CD4-positive, alpha-beta T cell treated with Interleukin-1 beta for 1 hour (primary cell): ENCODE results near the gene PRKCQ.
"Not testable (repeated sequence)": the region's sequence is repeated elsewhere in the genome, so short reads cannot be mapped to it uniquely, and the experiment has no call there.

Experiments used
- DNase-seq, 2 donors: peaks; one replicate each; pipeline ENCODE4 v3.0.0-alpha.2; 2020 to 2022

PRKCQ gene

GRCh38 chr10:6593241-6593671, 13.2 kb upstream of the PRKCQ start:
- DNase-seq = peak in 1 of 2 donors; percentile 36

DNA sequence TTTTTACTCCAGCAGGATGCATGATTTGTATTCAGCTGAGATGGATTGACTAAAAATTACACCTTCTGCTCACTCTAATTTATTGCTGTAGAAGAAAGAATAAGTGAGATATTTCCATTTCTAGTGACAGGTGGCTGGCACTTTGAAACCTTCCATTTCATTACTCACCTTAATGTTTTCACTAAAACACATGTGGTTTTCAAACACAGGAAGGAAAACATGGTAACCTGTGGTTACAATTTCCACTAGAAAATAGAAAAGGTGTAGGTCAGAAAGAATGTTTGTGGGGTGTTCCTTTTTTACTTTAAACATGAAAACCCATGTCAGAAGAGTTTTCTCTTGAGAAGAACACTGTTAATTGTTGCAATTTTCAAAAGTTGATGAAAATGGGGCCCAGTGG, 12.0 kb upstream of the PRKCQ start:
- peak in 1 of 2 donors; percentile 61 for DNase-seq

GRCh38 chr10:6591668-6592067, 11.6 kb upstream of the PRKCQ start:
- DNase-seq = no peak

GRCh38 chr10:6590100-6590499, 10.0 kb upstream of the PRKCQ start:
- no peak for DNase-seq

DNA sequence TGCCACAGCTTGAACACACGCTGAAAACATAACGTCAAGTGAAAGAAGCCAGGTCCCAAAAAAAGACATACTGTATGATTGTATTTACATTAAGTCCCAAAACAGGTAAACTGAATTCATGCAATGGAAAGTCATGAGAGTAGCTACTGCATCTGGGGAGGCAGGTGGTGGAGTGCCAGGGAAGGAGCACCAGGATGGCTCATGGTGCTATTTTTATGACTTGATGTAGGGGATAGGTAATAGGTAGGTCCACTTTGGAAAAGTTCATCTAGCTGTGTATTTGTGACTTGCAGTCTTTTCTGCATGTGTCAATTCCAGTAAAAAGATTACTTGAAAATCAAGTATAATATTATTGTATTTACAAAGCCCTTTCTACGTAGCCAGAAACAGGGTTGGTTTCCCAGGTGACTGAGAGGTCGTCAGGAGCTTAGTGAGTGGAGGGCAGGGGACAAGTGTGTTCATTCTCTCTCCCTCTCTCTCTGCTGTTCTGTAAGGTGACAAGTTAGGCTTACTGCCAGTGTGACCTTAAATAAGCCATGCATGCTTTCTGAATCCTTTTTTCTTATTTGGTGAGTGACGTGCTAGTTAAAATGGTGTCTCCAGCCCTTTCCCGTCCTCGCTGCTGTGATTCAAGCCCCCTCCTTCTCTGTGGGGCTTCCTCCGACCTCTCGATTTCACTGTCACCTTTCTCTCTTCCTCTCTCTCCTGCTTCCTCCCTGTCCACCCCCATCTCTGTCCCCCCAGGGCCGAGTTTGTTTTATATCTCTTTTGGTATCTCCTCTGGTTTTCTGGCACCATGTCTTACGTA, 9.4 kb upstream of the PRKCQ start:
- no peak for DNase-seq

DNA sequence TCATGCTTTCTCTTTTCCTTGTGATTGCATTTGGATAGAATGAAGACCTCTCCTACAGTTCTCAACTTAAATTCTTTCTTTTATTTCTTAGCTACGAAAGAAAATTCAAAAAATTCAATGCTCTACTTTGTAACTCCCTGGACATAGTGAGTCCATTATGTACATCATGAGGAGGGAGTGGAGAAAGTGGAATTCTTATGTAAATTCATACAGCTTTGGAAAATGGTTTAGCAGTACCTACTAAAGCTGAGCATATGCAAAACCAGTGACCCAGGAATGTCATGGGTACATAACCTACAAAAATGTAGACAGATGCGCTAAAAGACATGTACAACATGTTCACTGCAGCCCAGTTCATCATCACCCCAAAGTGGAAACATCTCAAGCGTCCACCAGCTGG, 8.8 kb upstream of the PRKCQ start:
- no peak for DNase-seq

DNA sequence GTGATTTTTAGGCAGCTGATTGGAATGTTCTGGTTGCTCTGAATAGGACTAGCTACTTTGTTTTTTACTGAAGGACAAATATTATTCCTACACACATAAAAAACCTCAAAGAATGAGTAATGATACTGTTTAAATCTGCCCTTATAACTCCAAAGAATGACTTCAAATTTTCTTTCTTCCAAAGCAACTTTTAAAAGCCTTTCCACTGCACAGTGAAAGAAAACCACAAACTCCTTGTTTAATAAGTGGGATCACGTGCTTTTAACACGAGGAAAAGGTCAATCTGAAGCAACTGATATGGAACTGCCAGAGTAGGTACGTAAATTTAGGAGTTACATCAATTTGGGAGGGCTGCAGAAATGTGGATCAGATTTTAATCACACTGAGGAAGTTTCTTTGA, 8.0 kb upstream of the PRKCQ start:
- DNase-seq = no peak

GRCh38 chr10:6586501-6586900, 6.4 kb upstream of the PRKCQ start:
- DNase-seq = peak in 1 of 2 donors; percentile 19

- peak; percentile 78 to 79 for DNase-seq
These were observed 3.4 kb upstream of the PRKCQ start for GRCh38 chr10:6583447-6583846.

- DNase-seq = not testable (repeated sequence)
These were observed 2.8 kb upstream of the PRKCQ start for GRCh38 chr10:6582913-6583312.

- DNase-seq = no peak
These were observed 2.2 kb upstream of the PRKCQ start for GRCh38 chr10:6582298-6582697.

DNA sequence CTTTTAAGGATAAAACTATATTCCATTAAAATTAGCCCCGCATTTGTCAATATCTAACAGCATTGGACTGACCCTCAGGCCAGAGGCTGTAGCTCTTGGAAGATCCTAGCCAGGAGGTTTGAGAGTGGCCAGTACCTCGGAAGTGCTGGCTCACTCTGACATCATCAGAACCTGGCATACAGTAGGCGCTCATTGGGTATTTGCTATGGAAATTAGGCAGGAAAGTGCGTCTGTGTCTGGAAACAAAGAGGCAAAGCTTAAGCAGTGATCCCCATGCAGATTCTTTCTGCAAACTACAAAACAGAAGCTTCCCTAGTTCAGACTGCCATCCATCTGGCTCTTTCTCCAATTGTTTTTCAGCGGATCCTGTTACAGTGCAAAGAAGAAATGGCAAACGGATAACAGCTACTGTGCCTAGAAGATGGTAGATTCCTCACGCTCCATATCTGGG, 1.7 kb upstream of the PRKCQ start:
- no peak for DNase-seq

GRCh38 chr10:6581223-6581622, 1.1 kb upstream of the PRKCQ start:
- not testable (repeated sequence) for DNase-seq

GRCh38 chr10:6580279-6581029, 378 bp upstream of the PRKCQ start:
- peak; percentile 81 to 84 for DNase-seq

GRCh38 chr10:6579183-6579903, 733 bp downstream of the PRKCQ start:
- DNase-seq = no peak

DNA sequence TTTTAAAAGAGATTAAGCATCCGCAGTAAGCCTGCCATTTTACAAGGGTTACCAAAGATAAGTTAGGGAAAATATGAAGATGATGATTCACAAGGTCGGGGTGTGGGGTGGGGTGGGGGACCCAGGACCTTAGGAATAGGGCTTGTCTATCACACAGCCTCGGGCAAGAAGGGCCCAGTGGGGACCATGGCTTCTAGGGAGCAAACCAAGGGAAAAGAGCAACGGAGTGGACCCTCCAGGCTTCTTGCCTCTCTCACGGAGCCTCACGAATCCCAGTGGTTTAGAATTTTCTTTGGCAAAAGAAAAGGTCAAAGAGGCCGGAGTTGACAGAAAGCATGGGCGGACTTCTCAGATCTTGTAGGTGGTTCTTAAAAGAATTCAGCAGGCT, 1.3 kb downstream of the PRKCQ start:
- DNase-seq = no peak

DNA sequence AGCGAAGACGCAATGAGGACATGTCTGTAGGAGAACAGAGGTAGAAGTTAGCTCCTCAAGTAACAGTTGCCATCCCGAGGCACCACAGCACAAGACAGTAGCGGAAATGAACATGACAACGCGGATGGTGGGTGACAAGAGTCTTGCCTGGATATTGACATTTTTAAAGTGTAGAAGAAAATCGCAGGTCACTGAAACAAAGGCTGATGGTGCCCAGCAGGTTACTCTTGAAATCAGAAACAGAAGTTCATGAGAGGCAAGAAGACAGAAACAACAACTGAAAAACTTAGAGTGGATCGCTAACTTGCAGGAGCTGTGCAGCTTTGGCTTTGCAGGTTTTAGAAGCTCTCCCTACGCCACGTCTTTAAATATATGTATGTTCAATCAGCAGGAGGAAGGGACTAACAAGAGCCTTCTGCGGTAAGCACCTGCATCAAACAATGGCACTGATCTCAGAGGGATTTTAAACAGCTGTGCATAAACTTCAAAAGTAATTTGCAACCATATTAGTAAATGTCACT, 1.8 kb downstream of the PRKCQ start:
- peak; percentile 11 to 37 for DNase-seq

GRCh38 chr10:6576326-6576725, 3.8 kb downstream of the PRKCQ start:
- DNase-seq = peak in 1 of 2 donors; percentile 41

DNA sequence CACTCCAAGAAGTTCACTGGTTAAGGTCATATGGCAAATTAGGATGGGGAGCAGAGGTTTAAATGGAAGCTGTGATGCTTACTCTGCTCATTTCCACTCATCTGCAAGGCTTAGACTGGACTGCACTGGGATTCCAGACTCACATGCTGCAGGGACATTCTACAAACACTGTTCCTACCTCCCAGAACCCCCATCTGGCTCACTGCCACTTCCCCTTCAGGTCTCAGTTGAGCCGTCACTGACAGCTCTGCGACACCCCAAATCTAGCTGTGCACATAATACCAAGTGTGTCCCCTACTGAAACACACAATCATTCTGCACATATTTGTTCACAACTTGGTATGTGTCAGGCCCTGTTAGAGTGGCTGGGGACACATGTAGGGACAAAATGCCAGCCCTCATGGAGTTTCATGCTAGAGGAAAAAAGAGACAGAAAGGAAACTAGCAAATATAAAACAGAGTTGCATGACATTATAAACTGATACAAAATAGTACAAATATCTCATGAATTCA, 5.4 kb downstream of the PRKCQ start:
- DNase-seq = no peak

- no peak for DNase-seq
These were observed 9.2 kb downstream of the PRKCQ start for GRCh38 chr10:6570893-6571292.

DNA sequence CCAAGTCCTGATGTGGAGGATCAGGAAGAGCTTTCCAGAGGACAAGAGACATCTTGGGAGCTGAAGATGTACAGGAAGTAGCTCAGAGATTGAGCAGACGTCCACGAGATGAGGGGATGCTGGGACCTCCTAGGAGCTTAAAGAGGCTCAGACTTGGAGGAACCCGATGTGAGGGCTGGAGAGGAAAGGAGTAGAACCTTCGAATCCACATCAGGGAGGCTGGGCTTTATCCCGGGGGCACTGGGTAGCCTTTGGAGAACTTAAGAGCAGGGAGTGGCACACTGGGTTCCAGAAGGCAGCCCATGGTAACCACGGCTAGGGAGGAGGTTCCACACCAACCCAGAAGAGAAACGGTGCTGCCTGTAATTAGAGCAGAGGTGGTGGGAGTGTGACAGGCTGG, 10.8 kb downstream of the PRKCQ start:
- no peak for DNase-seq

DNA sequence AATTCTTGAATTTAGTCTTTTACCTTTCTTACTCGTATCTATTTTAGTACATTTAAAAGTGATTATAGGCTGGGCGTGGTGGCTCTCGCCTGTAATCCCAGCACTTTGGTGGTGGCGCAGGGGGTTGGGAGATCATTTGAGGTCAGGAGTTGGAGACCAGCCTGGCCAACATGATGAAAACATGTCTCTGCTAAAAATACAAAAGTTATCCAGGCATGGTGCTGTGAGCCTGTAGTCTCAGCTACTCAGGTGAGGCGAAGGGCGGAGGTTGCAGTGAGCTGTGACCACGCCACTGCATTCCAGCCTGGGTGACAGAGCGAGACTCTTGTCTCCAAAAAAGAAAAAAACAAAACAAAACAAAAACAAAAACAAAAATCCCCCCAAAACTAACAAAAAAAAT, 12.2 kb downstream of the PRKCQ start:
- DNase-seq = no peak

GRCh38 chr10:6567203-6567703, 12.8 kb downstream of the PRKCQ start:
- DNase-seq = no peak
